ENCODE results near the gene OR11L1.

- no peak for TF ChIP-seq REST (IDR thresholded peaks at IDR 0.05; ENCODE audit: low read depth)
- TF ChIP-seq TAF1 (IDR thresholded peaks at IDR 0.05; ENCODE audit: low read depth), result no peak
- TF ChIP-seq NFIC (IDR thresholded peaks at IDR 0.05), result no peak
- no peak for TF ChIP-seq MAX (IDR thresholded peaks at IDR 0.05)
- TF ChIP-seq CREB1 (IDR thresholded peaks at IDR 0.05; ENCODE audit: low read depth), result no peak
- no peak for TF ChIP-seq EP300 (IDR thresholded peaks at IDR 0.05; ENCODE audit: borderline replicate concordance)
- no peak for TF ChIP-seq CEBPB (IDR thresholded peaks at IDR 0.05)
- no peak for TF ChIP-seq TEAD4 (IDR thresholded peaks at IDR 0.05)
- no peak for TF ChIP-seq FOXM1 (IDR thresholded peaks at IDR 0.05; ENCODE audit: borderline replicate concordance, low read depth)
- TF ChIP-seq RAD21 (IDR thresholded peaks at IDR 0.05; ENCODE audit: low read depth), result no peak
- no peak for TF ChIP-seq USF1 (IDR thresholded peaks at IDR 0.05)
Measured at GRCh38 chr1:247840818-247841217, 878 bp downstream of the OR11L1 start.
